CD4-positive, alpha-beta memory T cell (primary cell): ENCODE results near the gene TSNAX. TPM values are rescaled to one million over a fixed set of nuclear protein-coding genes. Genes with fewer than 3 reads are reported as not detected.

Source experiments
- CTCF ChIA-PET: fragments of 350-600 bp; sonication (Branson Sonifier 250); formaldehyde crosslinking; loops from one replicate; lab custom pipeline; 2021; ENCODE audit warnings: inconsistent platforms; ENCODE audit not compliant: partially characterized antibody; lab: Charles Lee
- POLR2A ChIA-PET: fragments of 350-600 bp; sonication (Branson Sonifier 250); formaldehyde crosslinking; loops from one replicate; lab custom pipeline; 2021; ENCODE audit not compliant: partially characterized antibody; lab: Charles Lee
- DNase-seq, 5 donors: peaks; one replicate each; pipeline versions ENCODE4 v3.0.0 to v3.0.0-alpha.2; 2020 to 2022; ENCODE audit warnings: mixed read lengths in 1 of 5
- H3K27ac ChIP-seq: one replicate; pipeline ENCODE4 v1.7.0; 2013; ENCODE audit warnings: low read depth, low read length
- H3K27me3 ChIP-seq: 2 replicates; pipeline ENCODE4 v1.7.0; 2013; ENCODE audit warnings: mild to moderate bottlenecking, low read length, moderate library complexity; ENCODE audit not compliant: insufficient read depth
- H3K36me3 ChIP-seq: 2 replicates; pipeline ENCODE4 v1.7.0; 2013; ENCODE audit warnings: mild to moderate bottlenecking, low read length, moderate library complexity; ENCODE audit not compliant: insufficient read depth
- H3K4me1 ChIP-seq: 2 replicates; pipeline ENCODE4 v1.7.0; 2013; ENCODE audit warnings: mild to moderate bottlenecking, low read length, moderate library complexity; ENCODE audit not compliant: insufficient read depth
- H3K4me3 ChIP-seq, 2 donors: one replicate each; pipeline ENCODE4 v1.7.0; 2013; ENCODE audit warnings: low read length in 2 of 2, mild to moderate bottlenecking in 1 of 2
- H3K9me3 ChIP-seq, 2 donors: one replicate each; pipeline ENCODE4 v1.7.0; 2013; ENCODE audit warnings: low read length in 2 of 2, control low read depth in 1 of 2; ENCODE audit not compliant: control insufficient read depth in 1 of 2
- H3K27ac Mint-ChIP-seq, 7 donors: one replicate each; pipeline ENCODE4 v1.8.0; 2020 to 2021; ENCODE audit warnings: mixed read lengths in 7 of 7, mild to moderate bottlenecking in 6 of 7, inconsistent platforms in 3 of 7, moderate library complexity in 3 of 7
- H3K27me3 Mint-ChIP-seq, 2 donors: one replicate each; pipeline ENCODE4 v1.8.0; 2020 to 2021; ENCODE audit warnings: mixed read lengths in 2 of 2
- H3K36me3 Mint-ChIP-seq, 2 donors: one replicate each; pipeline ENCODE4 v1.8.0; 2020 to 2021; ENCODE audit warnings: mixed read lengths in 2 of 2, inconsistent platforms in 1 of 2, mild to moderate bottlenecking in 1 of 2
- H3K4me1 Mint-ChIP-seq, 4 donors: one replicate each; pipeline ENCODE4 v1.8.0; 2020 to 2021; ENCODE audit warnings: mixed read lengths in 4 of 4, mild to moderate bottlenecking in 1 of 4
- H3K4me3 Mint-ChIP-seq, 8 donors: one replicate each; pipeline ENCODE4 v1.8.0; 2020 to 2021; ENCODE audit warnings: mixed read lengths in 8 of 8, mild to moderate bottlenecking in 7 of 8, moderate library complexity in 6 of 8, inconsistent platforms in 3 of 8
- H3K9me3 Mint-ChIP-seq, 8 donors: one replicate each; pipeline ENCODE4 v1.8.0; 2020 to 2021; ENCODE audit warnings: mixed read lengths in 8 of 8, mild to moderate bottlenecking in 5 of 8, inconsistent platforms in 3 of 8, moderate library complexity in 1 of 8
- intact Hi-C: fragments of 100-400 bp; cut with micrococcal nuclease; formaldehyde crosslinking; loops from one replicate; pipeline ENCODE4 v1.15.1; 2023
- polyA plus RNA-seq, 2 donors: library from polyadenylated mRNA; unstranded; fragments of 300-500 nt; fragmentation: Illumina TruSeq; gene quantifications; one replicate each; pipeline ENCODE4 v1.2.3, GENCODE V29; 2021
- total RNA-seq, 2 experiments: library from RNA; stranded (reverse); gene quantifications; one replicate each; pipeline ENCODE4 v1.2.3, GENCODE V29; 2021

TSNAX gene
- total and polyA plus RNA-seq, 4 experiments from 2014 or later: 43.5 to 130 (median 67.5) TPM

GRCh38 chr1:231507476-231508355, 20.8 kb upstream of the TSNAX start:
- Mint-ChIP-seq H3K27me3 (peaks cover 10 to 16% of the 10 kb centered on the region in 2 donors), H3K4me1 (no peaks in the 10 kb centered on the region), H3K9me3 (peaks cover 0 to 8% (median 0%) of the 10 kb centered on the region in 8 donors), H3K4me3 (no peak overlapping the region), H3K27ac (no peak overlapping the region), H3K36me3 (no peaks in the 10 kb centered on the region)
- Histone ChIP-seq H3K4me3 (no peak overlapping the region), H3K36me3 (no peaks in the 10 kb centered on the region), H3K9me3 (no peaks in the 10 kb centered on the region), H3K4me1 (no peaks in the 10 kb centered on the region), H3K27ac (no peak overlapping the region), H3K27me3 (no peaks in the 10 kb centered on the region)
- intact Hi-C loops: no loop called here
- DNase-seq: no peak
- ChIA-PET CTCF (no interaction called here), POLR2A (no interaction called here)

- Histone ChIP-seq H3K4me3 (no peak overlapping the region), H3K27me3 (no peaks in the 10 kb centered on the region), H3K4me1 (no peaks in the 10 kb centered on the region), H3K9me3 (no peaks in the 10 kb centered on the region), H3K36me3 (no peaks in the 10 kb centered on the region), H3K27ac (no peak overlapping the region)
- intact Hi-C loops: no loop called here
- no peak overlapping the region for H3K27ac Mint-ChIP-seq
- H3K36me3 Mint-ChIP-seq: no peaks in the 10 kb centered on the region
- no peak overlapping the region for H3K4me3 Mint-ChIP-seq
- peaks cover 0 to 7% (median 0%) of the 10 kb centered on the region in 8 donors for H3K9me3 Mint-ChIP-seq
- peaks cover 10 to 16% of the 10 kb centered on the region in 2 donors for H3K27me3 Mint-ChIP-seq
- CTCF ChIA-PET: no interaction called here
- DNase-seq: no peak
- H3K4me1 Mint-ChIP-seq: no peaks in the 10 kb centered on the region
- POLR2A ChIA-PET: no interaction called here
Measured at GRCh38 chr1:231508497-231508896, 20.0 kb upstream of the TSNAX start.

GRCh38 chr1:231508941-231509340, 19.5 kb upstream of the TSNAX start:
- no peak for DNase-seq

GRCh38 chr1:231512147-231512698, 16.2 kb upstream of the TSNAX start:
- no peaks in the 10 kb centered on the region for H3K9me3 Mint-ChIP-seq
- no peak overlapping the region for H3K27ac ChIP-seq

More at GRCh38 chr1:231508941-231509340, 19.5 kb upstream of the TSNAX start:
- Mint-ChIP-seq H3K4me3 (no peak overlapping the region), H3K27ac (no peak overlapping the region), H3K4me1 (no peaks in the 10 kb centered on the region), H3K9me3 (peaks cover 0 to 3% (median 0%) of the 10 kb centered on the region in 8 donors), H3K36me3 (no peaks in the 10 kb centered on the region), H3K27me3 (peaks cover 7 to 16% of the 10 kb centered on the region in 2 donors)
- H3K36me3 ChIP-seq: no peaks in the 10 kb centered on the region
- H3K27me3 ChIP-seq: no peaks in the 10 kb centered on the region
- no peaks in the 10 kb centered on the region for H3K4me1 ChIP-seq
- ChIA-PET POLR2A (no interaction called here), CTCF (no interaction called here)
- H3K27ac ChIP-seq: no peak overlapping the region
- no peaks in the 10 kb centered on the region for H3K9me3 ChIP-seq
- intact Hi-C loops: no loop called here
- H3K4me3 ChIP-seq: no peak overlapping the region

GRCh38 chr1:231515748-231516147, 12.7 kb upstream of the TSNAX start:
- no peaks in the 10 kb centered on the region for H3K4me1 ChIP-seq
- H3K9me3 ChIP-seq: no peaks in the 10 kb centered on the region
- peaks cover 9 to 20% of the 10 kb centered on the region in 2 donors for H3K27me3 Mint-ChIP-seq
- DNase-seq: no peak
- intact Hi-C loops: no loop called here
- H3K4me1 Mint-ChIP-seq: no peaks in the 10 kb centered on the region
- CTCF ChIA-PET: no interaction called here
- H3K27ac Mint-ChIP-seq: no peak overlapping the region
- H3K4me3 Mint-ChIP-seq: no peak overlapping the region
- no peak overlapping the region for H3K27ac ChIP-seq
- no peak overlapping the region for H3K4me3 ChIP-seq
- POLR2A ChIA-PET: no interaction called here
- no peaks in the 10 kb centered on the region for H3K36me3 ChIP-seq
- H3K9me3 Mint-ChIP-seq: no peaks in the 10 kb centered on the region
- H3K36me3 Mint-ChIP-seq: no peaks in the 10 kb centered on the region
- no peaks in the 10 kb centered on the region for H3K27me3 ChIP-seq

More at GRCh38 chr1:231512147-231512698, 16.2 kb upstream of the TSNAX start:
- Mint-ChIP-seq H3K4me3 (no peak overlapping the region), H3K36me3 (no peaks in the 10 kb centered on the region), H3K4me1 (no peaks in the 10 kb centered on the region), H3K27me3 (peaks cover 7 to 21% of the 10 kb centered on the region in 2 donors), H3K27ac (no peak overlapping the region)
- DNase-seq: no peak
- intact Hi-C loops: no loop called here
- no peaks in the 10 kb centered on the region for H3K27me3 ChIP-seq
- H3K4me1 ChIP-seq: no peaks in the 10 kb centered on the region
- ChIA-PET POLR2A (no interaction called here), CTCF (no interaction called here)
- H3K4me3 ChIP-seq: no peak overlapping the region
- no peaks in the 10 kb centered on the region for H3K9me3 ChIP-seq
- H3K36me3 ChIP-seq: no peaks in the 10 kb centered on the region

GRCh38 chr1:231517076-231517475, 11.4 kb upstream of the TSNAX start:
- no peaks in the 10 kb centered on the region for H3K9me3 ChIP-seq
- H3K27me3 Mint-ChIP-seq: peaks cover 9 to 20% of the 10 kb centered on the region in 2 donors
- H3K4me3 ChIP-seq: no peak overlapping the region
- no peak overlapping the region for H3K27ac ChIP-seq
- no peaks in the 10 kb centered on the region for H3K36me3 ChIP-seq
- intact Hi-C loops: no loop called here
- H3K36me3 Mint-ChIP-seq: no peaks in the 10 kb centered on the region
- H3K27ac Mint-ChIP-seq: no peak overlapping the region
- ChIA-PET POLR2A (no interaction called here), CTCF (no interaction called here)
- H3K4me3 Mint-ChIP-seq: no peak overlapping the region
- H3K4me1 Mint-ChIP-seq: no peaks in the 10 kb centered on the region
- DNase-seq: no peak
- H3K27me3 ChIP-seq: no peaks in the 10 kb centered on the region
- no peaks in the 10 kb centered on the region for H3K4me1 ChIP-seq
- no peaks in the 10 kb centered on the region for H3K9me3 Mint-ChIP-seq

- Histone ChIP-seq H3K9me3 (no peaks in the 10 kb centered on the region), H3K36me3 (no peaks in the 10 kb centered on the region), H3K27ac (no peak overlapping the region), H3K4me1 (no peaks in the 10 kb centered on the region), H3K4me3 (no peak overlapping the region), H3K27me3 (no peaks in the 10 kb centered on the region)
- H3K4me3 Mint-ChIP-seq: no peak overlapping the region
- H3K36me3 Mint-ChIP-seq: no peaks in the 10 kb centered on the region
- no peaks in the 10 kb centered on the region for H3K4me1 Mint-ChIP-seq
- ChIA-PET POLR2A (no interaction called here), CTCF (no interaction called here)
- no peaks in the 10 kb centered on the region for H3K9me3 Mint-ChIP-seq
- intact Hi-C loops: no loop called here
- no peak overlapping the region for H3K27ac Mint-ChIP-seq
- no peak for DNase-seq
- H3K27me3 Mint-ChIP-seq: peaks cover 9 to 16% of the 10 kb centered on the region in 2 donors
Measured at GRCh38 chr1:231518485-231519034, 9.9 kb upstream of the TSNAX start.
